ENCODE data around the gene ITGBL1.

Gene ITGBL1

DNA sequence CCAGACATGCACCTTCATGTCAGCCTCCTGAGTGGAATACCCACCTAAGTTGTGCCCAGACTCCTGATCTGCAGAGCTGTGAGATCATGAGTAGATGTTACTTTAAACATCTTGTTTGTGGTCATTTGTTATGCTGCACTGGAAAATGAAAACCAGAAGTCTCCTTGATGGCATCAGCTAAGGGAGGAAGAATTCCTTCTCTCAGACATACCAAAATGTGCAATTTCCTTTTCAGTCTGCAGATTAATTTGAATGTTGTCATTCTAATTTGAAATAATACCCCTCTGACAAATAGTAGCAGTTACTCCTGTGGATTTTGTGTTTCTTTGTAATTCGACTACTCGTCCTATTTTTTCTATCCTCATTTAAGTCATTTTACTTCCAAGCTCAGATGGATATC, 59.3 kb downstream of the ITGBL1 start:
- Histone ChIP-seq H3K27me3 (no peaks in the 10 kb centered on the region), H3K36me3 (no peaks in the 10 kb centered on the region), H3K4me1 (no peaks in the 10 kb centered on the region), H3K9me3 (no peaks in the 10 kb centered on the region), H3K4me3 (ENCODE audit: low read depth, low read length) (no peak overlapping the region)
- TF ChIP-seq, protein P1, sequence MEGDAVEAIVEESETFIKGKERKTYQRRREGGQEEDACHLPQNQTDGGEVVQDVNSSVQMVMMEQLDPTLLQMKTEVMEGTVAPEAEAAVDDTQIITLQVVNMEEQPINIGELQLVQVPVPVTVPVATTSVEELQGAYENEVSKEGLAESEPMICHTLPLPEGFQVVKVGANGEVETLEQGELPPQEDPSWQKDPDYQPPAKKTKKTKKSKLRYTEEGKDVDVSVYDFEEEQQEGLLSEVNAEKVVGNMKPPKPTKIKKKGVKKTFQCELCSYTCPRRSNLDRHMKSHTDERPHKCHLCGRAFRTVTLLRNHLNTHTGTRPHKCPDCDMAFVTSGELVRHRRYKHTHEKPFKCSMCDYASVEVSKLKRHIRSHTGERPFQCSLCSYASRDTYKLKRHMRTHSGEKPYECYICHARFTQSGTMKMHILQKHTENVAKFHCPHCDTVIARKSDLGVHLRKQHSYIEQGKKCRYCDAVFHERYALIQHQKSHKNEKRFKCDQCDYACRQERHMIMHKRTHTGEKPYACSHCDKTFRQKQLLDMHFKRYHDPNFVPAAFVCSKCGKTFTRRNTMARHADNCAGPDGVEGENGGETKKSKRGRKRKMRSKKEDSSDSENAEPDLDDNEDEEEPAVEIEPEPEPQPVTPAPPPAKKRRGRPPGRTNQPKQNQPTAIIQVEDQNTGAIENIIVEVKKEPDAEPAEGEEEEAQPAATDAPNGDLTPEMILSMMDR (IDR thresholded peaks at IDR 0.05; ENCODE audit: low read depth, low read length) = no peak
- no peak for DNase-seq

DNA sequence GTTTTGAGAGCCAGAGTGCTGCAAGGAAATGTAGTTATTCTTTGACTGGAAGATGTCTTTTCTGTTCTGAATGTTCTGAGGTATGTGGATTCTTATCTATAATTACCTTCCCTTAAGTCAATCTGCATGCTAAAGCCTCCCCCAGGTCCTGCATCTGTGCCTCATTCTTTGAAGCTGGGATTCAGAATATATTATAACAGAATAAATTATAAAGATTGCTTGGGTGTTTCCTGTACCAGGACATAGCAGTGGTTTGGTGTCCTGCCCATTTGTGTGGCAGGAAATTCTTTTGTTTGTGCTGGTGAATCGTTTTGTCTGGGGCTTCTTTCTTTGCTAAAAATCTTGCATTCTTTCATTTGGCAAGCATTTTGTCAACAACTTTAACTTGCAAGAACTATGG, 60.2 kb downstream of the ITGBL1 start:
- Histone ChIP-seq H3K9me3 (no peaks in the 10 kb centered on the region), H3K27me3 (no peaks in the 10 kb centered on the region), H3K4me3 (ENCODE audit: low read depth, low read length) (no peak overlapping the region), H3K4me1 (no peaks in the 10 kb centered on the region), H3K36me3 (no peaks in the 10 kb centered on the region)
- TF ChIP-seq, protein P1 (IDR thresholded peaks at IDR 0.05; ENCODE audit: low read depth, low read length) = no peak
- DNase-seq = no peak

DNA sequence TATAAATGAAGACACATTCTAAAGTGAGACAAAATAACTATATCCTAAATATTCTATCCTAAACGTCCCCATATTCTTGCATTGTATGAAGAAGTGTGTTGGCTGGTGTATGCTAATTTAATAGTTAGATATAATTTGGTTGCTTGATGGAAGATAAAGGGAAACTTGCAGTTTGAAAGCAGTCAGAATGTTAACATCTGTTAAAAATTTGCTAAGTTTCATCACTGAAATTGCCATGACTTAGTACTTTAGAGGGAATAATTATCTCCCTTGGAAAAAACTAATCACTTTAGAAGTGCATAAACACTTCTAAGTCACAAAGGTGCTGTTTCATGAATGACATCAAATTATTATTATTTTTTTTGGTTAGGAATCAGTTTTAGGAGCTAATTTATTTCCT, 61.6 kb downstream of the ITGBL1 start:
- TF ChIP-seq, protein P1 (IDR thresholded peaks at IDR 0.05; ENCODE audit: low read depth, low read length) = no peak
- DNase-seq = no peak

DNA sequence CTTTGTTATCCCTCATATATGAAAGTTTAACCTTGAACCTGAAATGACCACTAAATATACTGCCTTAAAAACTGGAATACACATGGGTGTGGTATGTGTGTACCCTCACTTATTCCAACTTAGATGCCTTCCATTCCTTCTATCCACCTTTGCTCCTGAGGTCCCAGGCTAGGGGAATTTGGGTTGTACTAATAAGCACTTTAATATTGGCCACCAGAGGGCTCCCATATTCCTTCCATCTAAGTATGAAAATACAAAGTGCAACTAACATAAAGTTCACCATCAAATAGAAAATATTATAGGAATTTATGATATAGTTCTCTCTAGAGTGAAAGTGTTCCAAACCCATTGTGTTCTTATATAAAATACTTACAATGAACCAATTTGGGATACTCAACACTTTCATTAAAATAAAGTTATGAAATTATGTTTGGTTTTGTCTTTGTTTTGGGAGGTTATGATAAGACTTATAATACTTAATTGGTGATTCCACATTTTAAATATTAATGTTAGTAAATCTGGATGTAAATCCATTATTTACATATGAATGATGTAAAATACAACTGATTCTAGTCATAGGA, 62.3 kb downstream of the ITGBL1 start:
- TF ChIP-seq, protein P1 (IDR thresholded peaks at IDR 0.05; ENCODE audit: low read depth, low read length) = peak; percentile 72
- H3K27me3 ChIP-seq = no peaks in the 10 kb centered on the region
- no peaks in the 10 kb centered on the region for H3K4me1 ChIP-seq
- DNase-seq = peak; percentile 38
- H3K4me3 ChIP-seq (ENCODE audit: low read depth, low read length) = no peak overlapping the region
- H3K9me3 ChIP-seq = no peaks in the 10 kb centered on the region
- no peaks in the 10 kb centered on the region for H3K36me3 ChIP-seq

More for the DNA sequence above, 61.6 kb downstream of the ITGBL1 start:
- Histone ChIP-seq H3K4me3 (ENCODE audit: low read depth, low read length) (no peak overlapping the region), H3K4me1 (no peaks in the 10 kb centered on the region), H3K9me3 (no peaks in the 10 kb centered on the region), H3K27me3 (no peaks in the 10 kb centered on the region), H3K36me3 (no peaks in the 10 kb centered on the region)

DNA sequence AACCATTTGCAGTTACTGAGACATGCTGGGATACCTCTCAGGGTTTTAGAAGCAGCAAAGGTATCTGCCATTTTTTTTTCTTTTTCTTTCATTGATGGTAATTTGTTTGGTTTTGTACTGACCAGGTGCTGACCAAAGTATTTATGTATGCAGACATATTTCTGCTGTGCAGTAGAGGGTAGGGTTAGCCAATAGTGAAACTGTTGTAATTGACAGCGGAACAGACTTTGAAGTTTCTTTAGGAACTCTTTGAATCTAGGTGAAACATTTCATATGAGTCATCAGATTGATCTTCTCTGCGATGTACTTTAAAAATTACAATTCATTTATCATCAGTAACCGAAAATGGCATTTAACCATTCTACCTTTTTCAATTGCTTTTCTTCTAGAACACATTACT, 63.0 kb downstream of the ITGBL1 start:
- TF ChIP-seq, protein P1 (IDR thresholded peaks at IDR 0.05; ENCODE audit: low read depth, low read length) = no peak
- no peak overlapping the region for H3K4me3 ChIP-seq (ENCODE audit: low read depth, low read length)
- H3K9me3 ChIP-seq = no peaks in the 10 kb centered on the region
- H3K27me3 ChIP-seq = no peaks in the 10 kb centered on the region
- no peak for DNase-seq
- no peaks in the 10 kb centered on the region for H3K36me3 ChIP-seq
- H3K4me1 ChIP-seq = no peaks in the 10 kb centered on the region

DNA sequence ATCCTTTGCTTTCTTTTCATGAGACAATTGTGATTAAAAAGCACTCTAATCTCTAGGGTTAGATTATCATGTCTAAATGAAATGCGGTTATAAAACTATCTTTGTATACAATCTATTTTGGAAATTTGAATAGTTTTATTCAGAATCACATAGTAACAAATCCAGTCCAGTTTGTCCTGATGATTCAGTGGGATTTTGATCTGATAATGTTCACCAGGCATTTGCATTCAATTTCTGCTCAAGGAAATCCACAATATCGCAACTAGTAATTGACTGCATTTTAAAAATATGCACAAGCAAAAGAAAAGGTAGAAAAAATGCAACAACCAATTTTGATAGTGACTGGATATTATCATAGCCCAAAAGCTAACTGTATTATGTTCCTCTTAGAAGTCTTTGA, 63.8 kb downstream of the ITGBL1 start:
- H3K4me3 ChIP-seq (ENCODE audit: low read depth, low read length) = no peak overlapping the region
- H3K36me3 ChIP-seq = no peaks in the 10 kb centered on the region
- no peaks in the 10 kb centered on the region for H3K27me3 ChIP-seq
- H3K4me1 ChIP-seq = no peaks in the 10 kb centered on the region
- no peaks in the 10 kb centered on the region for H3K9me3 ChIP-seq
- TF ChIP-seq, protein P1 (IDR thresholded peaks at IDR 0.05; ENCODE audit: low read depth, low read length) = no peak
- no peak for DNase-seq
